Loucy (cell line): ENCODE results near the gene SERTAD3.
"Not testable (repeated sequence)": the region's sequence is repeated elsewhere in the genome, so short reads cannot be mapped to it uniquely, and the experiment has no call there.

Experiments used
- H2AFZ ChIP-seq: fragments of 200-600 bp; sonication (generic); 2 replicates; pipeline ENCODE4 v1.6.0; 2016; ENCODE audit warnings: antibody characterized with exemption, mild to moderate bottlenecking, low read length, moderate library complexity
- H3F3A ChIP-seq: fragments of 200-600 bp; 2 replicates; pipeline ENCODE4 v1.6.0; 2016; ENCODE audit warnings: antibody characterized with exemption, low read depth, mild to moderate bottlenecking
- H3K27me3 ChIP-seq: fragments of 200-600 bp; sonication (generic); 2 replicates; pipeline ENCODE4 v1.6.1; 2014; ENCODE audit warnings: low read length, mild to moderate bottlenecking; ENCODE audit not compliant: insufficient read depth, poor library complexity, severe bottlenecking
- H3K36me3 ChIP-seq: fragments of 200-600 bp; sonication (generic); 2 replicates; pipeline ENCODE4 v1.6.1; 2016; ENCODE audit warnings: low read length; ENCODE audit not compliant: insufficient read depth
- H3K4me1 ChIP-seq: fragments of 200-600 bp; sonication (generic); 2 replicates; pipeline ENCODE4 v1.5.1; 2014; ENCODE audit warnings: low read length, mild to moderate bottlenecking; ENCODE audit not compliant: insufficient read depth, poor library complexity, severe bottlenecking
- H3K4me2 ChIP-seq: fragments of 200-600 bp; sonication (generic); 2 replicates; pipeline ENCODE4 v1.6.0; 2014; ENCODE audit warnings: antibody characterized with exemption, low read length, low read depth, mild to moderate bottlenecking; ENCODE audit not compliant: poor library complexity, severe bottlenecking
- H3K4me3 ChIP-seq: fragments of 200-600 bp; sonication (generic); 2 replicates; pipeline ENCODE4 v1.5.1; 2014; ENCODE audit warnings: low read length, mild to moderate bottlenecking, mixed read lengths; ENCODE audit not compliant: poor library complexity, severe bottlenecking
- H3K79me2 ChIP-seq: fragments of 200-600 bp; sonication (generic); 2 replicates; pipeline ENCODE4 v1.6.1; 2014; ENCODE audit warnings: low read length; ENCODE audit not compliant: insufficient read depth
- H3K9ac ChIP-seq: fragments of 200-600 bp; sonication (generic); 2 replicates; pipeline ENCODE4 v1.6.0; 2014; ENCODE audit warnings: mild to moderate bottlenecking, low read depth, low read length, moderate library complexity; ENCODE audit not compliant: poor library complexity, severe bottlenecking
- H3K9me2 ChIP-seq: fragments of 200-600 bp; sonication (generic); replicated peaks from 2 replicates; pipeline ENCODE4 v1.6.1; 2016; ENCODE audit warnings: low read depth, low read length, mixed read lengths
- H3K9me3 ChIP-seq: fragments of 200-600 bp; sonication (generic); 2 replicates; pipeline ENCODE4 v1.6.1; 2014; ENCODE audit warnings: mild to moderate bottlenecking, antibody characterized with exemption, low read length, low read depth; ENCODE audit not compliant: insufficient read depth
- H4K20me1 ChIP-seq: fragments of 200-600 bp; sonication (generic); 2 replicates; pipeline ENCODE4 v1.6.0; 2014; ENCODE audit warnings: antibody characterized with exemption, low read length, mild to moderate bottlenecking; ENCODE audit not compliant: insufficient read depth, poor library complexity, severe bottlenecking
- EZH2phosphoT487 ChIP-seq: fragments of 200-600 bp; IDR thresholded peaks from 2 replicates; pipeline ENCODE4 v1.6.1; 2018; ENCODE audit warnings: antibody characterized with exemption, mild to moderate bottlenecking, moderate library complexity, borderline replicate concordance
- TF ChIP-seq, protein P1 (sequence below): fragments of 200-600 bp; sonication (generic); conservative IDR thresholded peaks from 2 replicates; pipeline ENCODE4 v1.5.1; 2014; ENCODE audit warnings: mild to moderate bottlenecking, antibody characterized with exemption, low read length

The SERTAD3 gene

DNA sequence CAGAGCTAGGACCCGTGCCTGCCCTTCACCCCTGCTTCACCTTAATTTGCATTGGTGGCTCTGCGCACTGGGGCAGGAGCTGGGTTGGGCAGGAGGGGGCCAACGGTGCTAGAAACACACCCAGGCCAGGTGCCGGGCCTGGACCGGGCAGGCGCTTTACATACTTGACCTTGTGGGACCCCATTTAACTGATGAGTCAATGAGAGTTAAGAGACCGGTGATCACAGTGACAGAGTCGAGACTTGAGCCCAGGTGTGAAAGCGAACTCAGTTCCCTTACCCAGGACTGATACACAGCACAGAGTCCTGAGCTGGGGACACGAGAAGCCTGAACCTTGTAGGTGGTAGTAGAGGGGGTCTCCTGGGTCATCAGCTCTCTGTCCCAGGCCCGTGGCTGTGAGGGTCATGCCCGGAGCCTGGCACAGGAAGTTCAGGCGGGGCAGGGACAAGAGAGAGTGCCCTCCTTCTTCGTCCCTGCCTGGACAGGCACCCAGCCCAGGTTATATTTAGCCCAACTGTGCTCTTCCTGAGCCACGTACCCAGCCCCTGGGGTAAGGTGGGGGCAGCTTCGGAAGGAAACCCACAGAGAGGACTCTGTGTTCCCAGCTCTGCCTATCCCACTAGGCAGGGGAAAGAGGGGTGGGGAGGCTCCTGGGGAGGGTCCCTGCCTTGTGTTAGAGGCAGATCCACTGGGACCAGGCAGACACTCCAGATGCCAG lies 32.9 kb downstream of the SERTAD3 start:
- Histone ChIP-seq H3K9me2 (no peaks in the 10 kb centered on the region), H3K79me2 (no peaks in the 10 kb centered on the region), H3K9me3 (no peaks in the 10 kb centered on the region), H4K20me1 (no peaks in the 10 kb centered on the region), H3K9ac (no peak overlapping the region), H3K4me1 (peaks cover 12% of the 10 kb centered on the region), H3K4me2 (no peak overlapping the region), H3K4me3 (no peak overlapping the region), H3F3A (no peaks in the 10 kb centered on the region), H2AFZ (no peak overlapping the region), H3K27me3 (no peaks in the 10 kb centered on the region), H3K36me3 (no peaks in the 10 kb centered on the region)
- no peak for TF ChIP-seq EZH2phosphoT487
- TF ChIP-seq, protein P1, sequence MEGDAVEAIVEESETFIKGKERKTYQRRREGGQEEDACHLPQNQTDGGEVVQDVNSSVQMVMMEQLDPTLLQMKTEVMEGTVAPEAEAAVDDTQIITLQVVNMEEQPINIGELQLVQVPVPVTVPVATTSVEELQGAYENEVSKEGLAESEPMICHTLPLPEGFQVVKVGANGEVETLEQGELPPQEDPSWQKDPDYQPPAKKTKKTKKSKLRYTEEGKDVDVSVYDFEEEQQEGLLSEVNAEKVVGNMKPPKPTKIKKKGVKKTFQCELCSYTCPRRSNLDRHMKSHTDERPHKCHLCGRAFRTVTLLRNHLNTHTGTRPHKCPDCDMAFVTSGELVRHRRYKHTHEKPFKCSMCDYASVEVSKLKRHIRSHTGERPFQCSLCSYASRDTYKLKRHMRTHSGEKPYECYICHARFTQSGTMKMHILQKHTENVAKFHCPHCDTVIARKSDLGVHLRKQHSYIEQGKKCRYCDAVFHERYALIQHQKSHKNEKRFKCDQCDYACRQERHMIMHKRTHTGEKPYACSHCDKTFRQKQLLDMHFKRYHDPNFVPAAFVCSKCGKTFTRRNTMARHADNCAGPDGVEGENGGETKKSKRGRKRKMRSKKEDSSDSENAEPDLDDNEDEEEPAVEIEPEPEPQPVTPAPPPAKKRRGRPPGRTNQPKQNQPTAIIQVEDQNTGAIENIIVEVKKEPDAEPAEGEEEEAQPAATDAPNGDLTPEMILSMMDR, result no peak

DNA sequence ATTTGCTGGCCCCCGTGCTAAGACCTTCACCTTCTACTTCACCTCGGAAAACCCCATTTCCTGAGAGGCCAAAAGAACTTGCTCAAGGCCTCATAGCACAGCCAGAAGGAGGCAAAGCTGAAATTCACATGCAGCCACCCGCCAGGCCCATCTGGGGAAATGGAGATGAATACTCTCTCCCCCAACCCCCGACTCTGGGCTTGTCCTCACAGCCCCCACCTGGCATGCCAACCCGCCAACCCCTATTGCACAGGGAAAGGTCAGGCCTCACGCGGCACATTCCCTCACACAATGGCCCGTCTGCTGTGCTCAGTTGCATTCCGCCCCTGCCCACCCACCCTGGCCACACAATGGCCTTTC lies 34.1 kb downstream of the SERTAD3 start:
- H3K9me3 ChIP-seq, result no peaks in the 10 kb centered on the region
- no peaks in the 10 kb centered on the region for H3F3A ChIP-seq
- no peaks in the 10 kb centered on the region for H3K79me2 ChIP-seq
- H3K9ac ChIP-seq, result no peak overlapping the region
- no peak overlapping the region for H3K4me2 ChIP-seq
- no peaks in the 10 kb centered on the region for H3K36me3 ChIP-seq
- H3K9me2 ChIP-seq, result no peaks in the 10 kb centered on the region
- TF ChIP-seq EZH2phosphoT487, result no peak
- TF ChIP-seq, protein P1, result no peak
- no peak overlapping the region for H3K4me3 ChIP-seq
- H4K20me1 ChIP-seq, result no peaks in the 10 kb centered on the region
- H3K27me3 ChIP-seq, result no peaks in the 10 kb centered on the region
- H2AFZ ChIP-seq, result no peak overlapping the region
- peaks cover 12% of the 10 kb centered on the region for H3K4me1 ChIP-seq

DNA sequence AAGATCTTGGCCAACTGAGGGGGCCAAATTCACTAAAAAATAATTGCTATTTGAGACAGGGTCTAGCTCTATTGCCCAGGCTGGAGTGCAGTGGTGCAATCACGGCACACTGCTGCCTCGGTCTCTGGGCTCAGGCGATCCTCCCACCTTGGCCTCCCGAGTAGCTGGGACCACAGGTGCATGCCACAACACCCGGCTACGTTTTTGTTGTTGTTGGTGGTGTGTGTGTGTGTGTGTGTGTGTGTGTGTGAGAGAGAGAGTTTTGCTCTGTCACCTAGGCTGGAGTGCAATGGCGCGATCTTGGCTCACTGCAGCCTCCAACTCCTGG lies 35.6 kb downstream of the SERTAD3 start:
- not testable (repeated sequence) for H2AFZ ChIP-seq, H3K9me3 ChIP-seq, H3K36me3 ChIP-seq, H3K4me3 ChIP-seq, H3K9me2 ChIP-seq, H3K4me2 ChIP-seq, H3F3A ChIP-seq, H3K27me3 ChIP-seq, H3K4me1 ChIP-seq, H3K9ac ChIP-seq, H3K79me2 ChIP-seq, H4K20me1 ChIP-seq
